ENCODE data around the gene TAS1R3. TPM values are rescaled to one million over a fixed set of nuclear protein-coding genes. Genes with fewer than 3 reads are reported as not detected.

The TAS1R3 gene
- total RNA-seq, 2 donors from 2014 or later, result 0.24 to 0.57 TPM

GRCh38 chr1:1297802-1298424 is 33.2 kb upstream of the TAS1R3 start:
- Histone ChIP-seq H3K9ac (ENCODE audit: low read depth in 2 of 2, low read length in 2 of 2) (no peak overlapping the region), H3K27me3 (no peaks in the 10 kb centered on the region), H3K36me3 (no peaks in the 10 kb centered on the region), H3K9me3 (no peaks in the 10 kb centered on the region), H3K27ac (no peak overlapping the region), H3K4me1 (no peaks in the 10 kb centered on the region), H3K4me3 (no peak overlapping the region)
- intact Hi-C loops (cut with DNase I), result loop anchor here (10.0 kb wide), 1 partner anchor 313 kb away; the partner anchor contains the start of gene PERM1
- DNase-seq, result no peak
- no peak for TF ChIP-seq CTCF (IDR thresholded peaks at IDR 0.05)

DNA sequence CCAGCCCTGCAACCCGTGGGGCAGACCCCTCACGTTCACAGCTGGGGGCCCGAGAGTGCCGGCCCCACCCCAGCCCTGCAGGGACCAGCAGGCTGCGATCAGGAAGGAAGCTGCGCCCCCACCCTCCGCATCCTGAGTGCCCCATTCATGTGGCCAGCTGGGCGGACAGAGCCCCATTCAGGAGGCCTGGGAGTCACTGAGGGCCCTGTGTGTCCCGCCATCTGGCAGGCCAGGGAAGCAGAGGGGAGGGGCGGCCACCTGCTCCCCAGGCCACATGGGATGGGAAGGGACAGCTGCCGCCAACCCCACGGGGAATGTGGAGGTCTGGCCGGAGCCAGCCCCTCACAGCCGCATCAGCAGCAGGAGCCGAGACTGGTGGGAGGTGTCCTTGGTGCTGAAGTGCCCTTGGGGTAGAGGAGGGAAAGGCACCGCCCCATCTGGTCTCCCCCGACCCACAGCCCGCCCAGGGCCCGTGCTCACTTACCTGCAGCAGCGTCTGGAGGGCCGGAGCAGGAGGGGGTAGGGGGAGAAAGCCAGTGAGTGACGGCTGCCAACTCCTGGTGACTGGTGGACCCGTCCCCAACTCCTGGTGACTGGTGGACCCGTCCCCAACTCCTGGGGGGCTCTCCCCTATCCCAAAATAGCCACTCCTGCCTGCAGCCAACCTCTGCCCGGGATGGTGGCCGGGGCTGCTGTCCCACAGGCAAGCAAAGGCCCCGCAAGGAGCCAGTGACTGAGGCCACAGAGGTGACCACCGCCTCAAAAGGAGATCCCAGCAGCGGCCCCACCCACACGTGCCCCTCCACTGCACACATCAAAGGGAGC is 32.0 kb upstream of the TAS1R3 start:
- intact Hi-C loops (cut with DNase I), result loop anchor here (10.0 kb wide), 1 partner anchor 314 kb away; the partner anchor contains the start of gene PERM1
- Histone ChIP-seq H3K9ac (ENCODE audit: low read depth in 2 of 2, low read length in 2 of 2) (no peak overlapping the region), H3K27me3 (no peaks in the 10 kb centered on the region), H3K9me3 (no peaks in the 10 kb centered on the region), H3K4me1 (no peaks in the 10 kb centered on the region), H3K27ac (no peak overlapping the region), H3K36me3 (no peaks in the 10 kb centered on the region), H3K4me3 (no peak overlapping the region)
- TF ChIP-seq CTCF (IDR thresholded peaks at IDR 0.05), result no peak
- no peak for DNase-seq

DNA sequence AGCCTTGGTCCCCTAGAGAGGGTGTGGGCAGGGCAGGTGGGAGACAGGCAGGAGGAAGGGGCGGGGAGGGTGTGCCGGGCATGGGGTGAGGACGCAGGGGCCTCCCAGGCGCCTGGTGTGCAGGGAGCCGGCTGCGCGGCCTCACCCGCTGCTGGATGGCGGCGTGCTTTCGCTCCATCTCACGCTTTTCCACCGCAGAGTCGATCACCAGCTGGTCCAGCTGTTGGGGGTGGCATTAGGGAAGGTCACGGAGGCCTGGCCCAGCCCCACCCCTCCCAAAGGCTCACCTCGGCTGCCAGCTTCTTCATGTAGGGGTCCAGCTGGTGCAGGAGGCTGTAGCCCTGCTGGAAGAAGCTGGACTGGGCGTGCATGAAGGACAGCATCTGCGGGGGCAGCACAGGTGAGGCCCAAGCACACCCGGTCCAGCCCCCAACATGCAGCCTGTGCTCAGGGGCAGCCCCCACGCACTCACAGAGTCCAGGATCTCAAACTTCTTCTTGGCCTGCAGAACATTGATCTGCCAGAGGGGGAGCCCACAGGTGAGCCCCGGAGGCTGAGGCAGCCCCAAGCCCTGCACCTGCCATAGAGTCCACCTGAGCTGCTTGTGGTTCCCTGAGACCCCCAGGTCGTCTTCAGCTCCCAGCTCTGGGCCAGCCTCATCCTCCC is 31.3 kb upstream of the TAS1R3 start:
- DNase-seq, result no peak

DNA sequence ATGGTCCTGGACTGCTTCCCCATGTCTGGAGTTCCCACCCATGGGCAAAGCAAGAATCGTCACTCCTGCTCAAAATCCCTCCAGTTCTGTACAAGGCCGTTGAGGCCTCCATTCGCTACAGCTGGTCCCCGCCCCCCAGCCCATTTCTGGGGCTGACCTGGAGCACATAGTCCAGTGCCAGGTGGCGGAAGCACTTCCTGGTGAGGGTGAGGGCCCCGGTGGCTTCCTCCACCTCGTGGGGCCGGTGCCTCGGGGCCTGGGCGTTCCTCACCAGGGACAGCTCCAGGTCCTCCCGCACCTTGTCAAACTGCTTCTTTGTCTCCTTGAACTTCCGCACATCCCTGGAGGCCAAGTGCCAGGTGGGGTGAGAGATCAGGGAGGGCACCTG is 30.7 kb upstream of the TAS1R3 start:
- no peak overlapping the region for H3K4me3 ChIP-seq
- no peaks in the 10 kb centered on the region for H3K9me3 ChIP-seq
- intact Hi-C loops (cut with DNase I), result no loop called here
- no peak for TF ChIP-seq CTCF (IDR thresholded peaks at IDR 0.05)
- H3K27ac ChIP-seq, result no peak overlapping the region
- no peaks in the 10 kb centered on the region for H3K36me3 ChIP-seq
- no peaks in the 10 kb centered on the region for H3K27me3 ChIP-seq
- H3K4me1 ChIP-seq, result peaks cover 10% of the 10 kb centered on the region
- DNase-seq, result no peak
- no peak overlapping the region for H3K9ac ChIP-seq (ENCODE audit: low read depth in 2 of 2, low read length in 2 of 2)

More for the DNA sequence above, 31.3 kb upstream of the TAS1R3 start:
- TF ChIP-seq CTCF (IDR thresholded peaks at IDR 0.05), result peak; percentile 23
- H3K36me3 ChIP-seq, result no peaks in the 10 kb centered on the region
- no peak overlapping the region for H3K9ac ChIP-seq (ENCODE audit: low read depth in 2 of 2, low read length in 2 of 2)
- H3K27ac ChIP-seq, result no peak overlapping the region
- intact Hi-C loops (cut with DNase I), result loop anchor here (10.0 kb wide), 1 partner anchor 315 kb away; the partner anchor contains the start of gene PERM1
- no peak overlapping the region for H3K4me3 ChIP-seq
- H3K27me3 ChIP-seq, result no peaks in the 10 kb centered on the region
- H3K4me1 ChIP-seq, result peaks cover 5% of the 10 kb centered on the region
- H3K9me3 ChIP-seq, result no peaks in the 10 kb centered on the region

DNA sequence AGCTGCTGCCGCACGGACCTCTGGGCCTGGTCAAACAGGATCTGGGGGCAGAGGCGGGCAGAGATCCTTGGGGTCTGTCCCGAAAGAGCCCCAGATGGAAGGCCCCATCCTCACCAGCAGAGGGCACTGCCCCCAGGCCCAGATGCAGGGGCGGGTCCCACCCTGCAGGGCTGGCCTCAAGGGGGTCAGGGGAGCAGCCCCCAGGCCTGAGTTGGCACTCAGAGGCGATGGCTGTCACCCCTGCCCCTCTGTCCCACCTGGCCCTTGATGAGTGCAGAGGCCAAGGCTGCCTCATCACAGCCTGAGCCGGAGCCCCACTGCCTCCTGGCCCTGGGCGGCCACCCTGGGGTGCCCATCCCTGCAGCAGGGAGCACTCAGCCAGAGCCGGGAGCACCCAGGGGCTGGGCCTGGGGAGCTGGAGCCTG is 29.1 kb upstream of the TAS1R3 start:
- no peaks in the 10 kb centered on the region for H3K27me3 ChIP-seq
- no peak overlapping the region for H3K27ac ChIP-seq
- H3K4me3 ChIP-seq, result no peak overlapping the region
- no peak overlapping the region for H3K9ac ChIP-seq (ENCODE audit: low read depth in 2 of 2, low read length in 2 of 2)
- peak; percentile 23 for TF ChIP-seq CTCF (IDR thresholded peaks at IDR 0.05)
- H3K36me3 ChIP-seq, result no peaks in the 10 kb centered on the region
- no peaks in the 10 kb centered on the region for H3K9me3 ChIP-seq
- intact Hi-C loops (cut with DNase I), result no loop called here
- DNase-seq, result no peak
- peaks cover 26% of the 10 kb centered on the region for H3K4me1 ChIP-seq
